Thyroid gland (tissue), 4 donors: Measurements from ENCODE around the gene LTBP3.

Source experiments
- POLR2A ChIP-seq, 2 donors: fragments of 450-650 bp; IDR thresholded peaks; one replicate each; pipeline ENCODE4 v1.6.1; 2017; ENCODE audit warnings: antibody characterized with exemption in 2 of 2, mild to moderate bottlenecking in 2 of 2, moderate library complexity in 1 of 2
- TF ChIP-seq, protein P1 (sequence below), 6 experiments: fragments of 200-600 bp in 3 of 6; fragments of 450-650 bp in 3 of 6; sonication (generic) in 3 of 6; IDR thresholded peaks; one replicate each; pipeline ENCODE4 v1.5.1; 2016 to 2019; ENCODE audit warnings: antibody characterized with exemption in 6 of 6, mild to moderate bottlenecking in 2 of 6, inconsistent platforms in 1 of 6, moderate library complexity in 1 of 6

DNA sequence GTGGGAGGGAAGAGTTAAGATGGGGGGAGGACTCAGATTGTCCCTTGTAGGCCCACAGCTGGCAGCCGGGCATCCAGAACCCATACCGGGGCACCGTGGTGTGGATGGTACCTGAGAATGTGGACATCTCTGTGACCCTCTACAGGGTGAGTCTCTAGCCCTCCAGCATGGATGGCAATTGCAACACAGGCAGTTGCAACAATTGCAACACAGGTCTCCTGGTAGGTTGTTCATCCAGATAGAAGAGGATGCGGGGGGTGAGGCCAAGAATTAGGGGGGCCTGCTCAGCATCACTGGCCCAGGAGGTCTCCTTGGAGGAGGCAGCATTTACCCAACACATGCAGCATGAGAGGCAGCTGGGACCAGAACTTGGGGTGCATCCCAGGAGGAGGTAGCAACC lies 21.1 kb upstream of the LTBP3 start:
- TF ChIP-seq, protein P1, sequence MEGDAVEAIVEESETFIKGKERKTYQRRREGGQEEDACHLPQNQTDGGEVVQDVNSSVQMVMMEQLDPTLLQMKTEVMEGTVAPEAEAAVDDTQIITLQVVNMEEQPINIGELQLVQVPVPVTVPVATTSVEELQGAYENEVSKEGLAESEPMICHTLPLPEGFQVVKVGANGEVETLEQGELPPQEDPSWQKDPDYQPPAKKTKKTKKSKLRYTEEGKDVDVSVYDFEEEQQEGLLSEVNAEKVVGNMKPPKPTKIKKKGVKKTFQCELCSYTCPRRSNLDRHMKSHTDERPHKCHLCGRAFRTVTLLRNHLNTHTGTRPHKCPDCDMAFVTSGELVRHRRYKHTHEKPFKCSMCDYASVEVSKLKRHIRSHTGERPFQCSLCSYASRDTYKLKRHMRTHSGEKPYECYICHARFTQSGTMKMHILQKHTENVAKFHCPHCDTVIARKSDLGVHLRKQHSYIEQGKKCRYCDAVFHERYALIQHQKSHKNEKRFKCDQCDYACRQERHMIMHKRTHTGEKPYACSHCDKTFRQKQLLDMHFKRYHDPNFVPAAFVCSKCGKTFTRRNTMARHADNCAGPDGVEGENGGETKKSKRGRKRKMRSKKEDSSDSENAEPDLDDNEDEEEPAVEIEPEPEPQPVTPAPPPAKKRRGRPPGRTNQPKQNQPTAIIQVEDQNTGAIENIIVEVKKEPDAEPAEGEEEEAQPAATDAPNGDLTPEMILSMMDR (IDR thresholded peaks at IDR 0.05), result no peak
- no peak for TF ChIP-seq POLR2A (IDR thresholded peaks at IDR 0.05)
